Mucosa of descending colon (tissue), 3 donors: ENCODE data around the gene CWC15. TPM values are rescaled to one million over a fixed set of nuclear protein-coding genes. Genes with fewer than 3 reads are reported as not detected.

Source experiments
- ATAC-seq: fragments of 200-7000 bp; cut with Tn5 transposase; one replicate; pipeline ENCODE4 v1.9.1; 2020; ENCODE audit warnings: mild to moderate bottlenecking, moderate library complexity
- DNase-seq, 3 donors: peaks; one replicate each; pipeline ENCODE4 v3.0.0-alpha.2; 2020
- H3K36me3 ChIP-seq: fragments of 200-600 bp; one replicate; pipeline ENCODE4 v1.8.0; 2021; ENCODE audit warnings: low read depth, mild to moderate bottlenecking
- H3K4me1 ChIP-seq: fragments of 200-600 bp; one replicate; pipeline ENCODE4 v1.8.0; 2021; ENCODE audit warnings: low read depth, mild to moderate bottlenecking
- H3K4me3 ChIP-seq: fragments of 200-600 bp; one replicate; pipeline ENCODE4 v1.8.0; 2021; ENCODE audit warnings: mild to moderate bottlenecking
- H3K9me3 ChIP-seq: fragments of 200-600 bp; one replicate; pipeline ENCODE4 v1.8.0; 2021; ENCODE audit warnings: mild to moderate bottlenecking
- intact Hi-C, 2 donors: fragments of 100-400 bp; cut with DNase I in 1 of 2; cut with micrococcal nuclease in 1 of 2; formaldehyde crosslinking; loops; one replicate each; pipeline versions ENCODE4 v1.11.0 to v1.11.1; 2022; cut with DNase I, micrococcal nuclease
- total RNA-seq, 3 donors: library from RNA; stranded (reverse); fragmentation: NEBNext Ultra II Directional in 2 of 3; extraction: Animal tissue kit (Norgen Biotek cat#: 25700) in 2 of 3; gene quantifications; one replicate each; pipeline versions ENCODE4 v1.2.1 to v1.2.4, GENCODE V29; 2021 to 2023
- TF ChIP-seq, protein P1 (sequence below): fragments of 200-600 bp; IDR thresholded peaks from one replicate; pipeline ENCODE4 v1.8.0; 2022; ENCODE audit warnings: antibody characterized with exemption, mild to moderate bottlenecking
- donor health status: DM: no; HTN: no; CAD: no; lungs with moderate emphysema.
- donor health status: DM: no; HTN: no; CAD: no.
- donor health status: DM: no; HTN: yes; CAD: no.

The CWC15 gene
- total RNA-seq, 3 donors from 2014 or later, result 41.4 to 47.7 (median 45.3) TPM

DNA sequence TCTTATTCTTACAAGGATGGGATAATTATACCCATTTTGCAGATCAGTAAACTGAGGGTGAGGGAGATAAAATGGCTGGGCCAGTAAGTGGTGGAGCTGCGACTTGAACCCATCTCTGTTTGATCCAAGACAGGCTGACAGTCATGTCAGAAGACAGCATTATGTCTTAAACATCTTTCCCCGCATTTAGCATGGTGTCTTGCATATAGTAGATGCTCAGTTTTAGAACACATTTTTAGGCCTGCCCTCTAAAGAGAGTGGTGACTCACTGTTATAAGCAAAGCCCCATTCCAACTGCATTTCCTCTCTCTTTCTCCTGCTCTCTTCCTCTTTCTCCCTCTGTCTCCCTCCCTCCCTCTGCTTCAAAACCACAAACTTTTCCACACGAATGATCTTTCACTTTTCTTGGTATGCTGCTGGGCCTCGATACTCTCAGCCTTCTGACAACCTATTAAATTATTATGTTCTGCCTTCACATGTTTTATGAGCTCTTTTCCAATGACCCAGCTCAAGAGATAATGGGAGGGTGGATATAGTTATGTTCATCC lies 25.2 kb downstream of the CWC15 start:
- no peak for DNase-seq
- Histone ChIP-seq H3K4me3 (no peak overlapping the region), H3K9me3 (no peaks in the 10 kb centered on the region), H3K4me1 (no peaks in the 10 kb centered on the region), H3K36me3 (no peaks in the 10 kb centered on the region)
- TF ChIP-seq, protein P1, sequence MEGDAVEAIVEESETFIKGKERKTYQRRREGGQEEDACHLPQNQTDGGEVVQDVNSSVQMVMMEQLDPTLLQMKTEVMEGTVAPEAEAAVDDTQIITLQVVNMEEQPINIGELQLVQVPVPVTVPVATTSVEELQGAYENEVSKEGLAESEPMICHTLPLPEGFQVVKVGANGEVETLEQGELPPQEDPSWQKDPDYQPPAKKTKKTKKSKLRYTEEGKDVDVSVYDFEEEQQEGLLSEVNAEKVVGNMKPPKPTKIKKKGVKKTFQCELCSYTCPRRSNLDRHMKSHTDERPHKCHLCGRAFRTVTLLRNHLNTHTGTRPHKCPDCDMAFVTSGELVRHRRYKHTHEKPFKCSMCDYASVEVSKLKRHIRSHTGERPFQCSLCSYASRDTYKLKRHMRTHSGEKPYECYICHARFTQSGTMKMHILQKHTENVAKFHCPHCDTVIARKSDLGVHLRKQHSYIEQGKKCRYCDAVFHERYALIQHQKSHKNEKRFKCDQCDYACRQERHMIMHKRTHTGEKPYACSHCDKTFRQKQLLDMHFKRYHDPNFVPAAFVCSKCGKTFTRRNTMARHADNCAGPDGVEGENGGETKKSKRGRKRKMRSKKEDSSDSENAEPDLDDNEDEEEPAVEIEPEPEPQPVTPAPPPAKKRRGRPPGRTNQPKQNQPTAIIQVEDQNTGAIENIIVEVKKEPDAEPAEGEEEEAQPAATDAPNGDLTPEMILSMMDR, result no peak
- intact Hi-C loops, result no loop called here
- no peak for ATAC-seq

- no peak for DNase-seq
- Histone ChIP-seq H3K9me3 (no peaks in the 10 kb centered on the region), H3K36me3 (no peaks in the 10 kb centered on the region), H3K4me1 (no peaks in the 10 kb centered on the region), H3K4me3 (no peak overlapping the region)
- intact Hi-C loops, result no loop called here
- TF ChIP-seq, protein P1, result no peak
- ATAC-seq, result no peak
Measured at GRCh38 chr11:94946812-94947211, 26.5 kb downstream of the CWC15 start.

GRCh38 chr11:94941131-94941530 lies 32.2 kb downstream of the CWC15 start:
- TF ChIP-seq, protein P1, result no peak
- Histone ChIP-seq H3K4me3 (no peak overlapping the region), H3K36me3 (no peaks in the 10 kb centered on the region), H3K9me3 (no peaks in the 10 kb centered on the region), H3K4me1 (no peaks in the 10 kb centered on the region)
- DNase-seq, result no peak
- intact Hi-C loops, result no loop called here
- ATAC-seq, result no peak

- ATAC-seq, result no peak
- H3K4me1 ChIP-seq, result no peaks in the 10 kb centered on the region
- intact Hi-C loops, result no loop called here
- DNase-seq, result no peak
- no peaks in the 10 kb centered on the region for H3K9me3 ChIP-seq
- TF ChIP-seq, protein P1, result no peak
- no peaks in the 10 kb centered on the region for H3K36me3 ChIP-seq
- no peak overlapping the region for H3K4me3 ChIP-seq
Measured at GRCh38 chr11:94939346-94939745, 34.0 kb downstream of the CWC15 start.

GRCh38 chr11:94938095-94939055 lies 35.0 kb downstream of the CWC15 start:
- ATAC-seq (no peak), DNase-seq (no peak)
- H3K4me1 ChIP-seq, result no peaks in the 10 kb centered on the region
- TF ChIP-seq, protein P1, result no peak
- no peak overlapping the region for H3K4me3 ChIP-seq
- intact Hi-C loops, result no loop called here
- H3K9me3 ChIP-seq, result no peaks in the 10 kb centered on the region
- H3K36me3 ChIP-seq, result no peaks in the 10 kb centered on the region
